Activated CD8-positive, alpha-beta memory T cell treated with anti-CD3 and anti-CD28 coated beads, Interleukin-2, amount 50 U/mL, for 24 hours (primary cell): ENCODE results near the gene ASPSCR1.

ENCODE experiments used
- DNase-seq: peaks from one replicate; pipeline ENCODE4 v3.0.0-alpha.2; 2020; ENCODE audit errors: extremely low read depth

Gene ASPSCR1

DNA sequence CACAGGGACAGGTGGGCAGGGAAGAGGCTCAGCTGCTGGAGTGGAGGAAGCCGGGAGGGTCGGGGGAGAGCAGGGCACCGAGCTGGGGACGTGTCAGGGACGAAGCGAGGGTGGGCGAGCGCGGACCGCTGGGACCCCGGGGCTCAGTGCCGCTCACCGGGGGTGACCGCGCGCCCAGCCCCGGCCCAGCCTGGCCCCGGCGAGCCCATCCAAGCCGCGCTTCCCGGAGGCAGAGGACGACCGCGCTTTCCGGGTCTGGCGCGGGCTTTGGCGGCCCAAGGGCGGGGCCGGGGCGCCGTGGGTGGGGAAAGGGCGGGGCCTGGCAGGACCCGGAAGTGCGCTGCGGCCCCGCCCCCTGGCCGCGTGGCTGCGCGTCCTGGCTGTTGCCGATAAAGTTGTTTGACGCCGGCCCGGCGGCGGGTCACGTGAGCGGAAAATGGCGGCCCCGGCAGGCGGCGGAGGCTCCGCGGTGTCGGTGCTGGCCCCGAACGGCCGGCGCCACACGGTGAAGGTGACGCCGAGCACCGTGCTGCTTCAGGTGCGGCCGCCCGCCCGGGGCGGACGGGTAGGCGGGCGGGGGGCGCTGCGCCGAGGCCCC lies at the start of gene ASPSCR1:
ASPSCR1 (plus strand) TSS at position 419 of the 598 bp plus-strand sequence; CDS start at position 437, 18 bp downstream.
- DNase-seq, result peak; percentile 61

DNA sequence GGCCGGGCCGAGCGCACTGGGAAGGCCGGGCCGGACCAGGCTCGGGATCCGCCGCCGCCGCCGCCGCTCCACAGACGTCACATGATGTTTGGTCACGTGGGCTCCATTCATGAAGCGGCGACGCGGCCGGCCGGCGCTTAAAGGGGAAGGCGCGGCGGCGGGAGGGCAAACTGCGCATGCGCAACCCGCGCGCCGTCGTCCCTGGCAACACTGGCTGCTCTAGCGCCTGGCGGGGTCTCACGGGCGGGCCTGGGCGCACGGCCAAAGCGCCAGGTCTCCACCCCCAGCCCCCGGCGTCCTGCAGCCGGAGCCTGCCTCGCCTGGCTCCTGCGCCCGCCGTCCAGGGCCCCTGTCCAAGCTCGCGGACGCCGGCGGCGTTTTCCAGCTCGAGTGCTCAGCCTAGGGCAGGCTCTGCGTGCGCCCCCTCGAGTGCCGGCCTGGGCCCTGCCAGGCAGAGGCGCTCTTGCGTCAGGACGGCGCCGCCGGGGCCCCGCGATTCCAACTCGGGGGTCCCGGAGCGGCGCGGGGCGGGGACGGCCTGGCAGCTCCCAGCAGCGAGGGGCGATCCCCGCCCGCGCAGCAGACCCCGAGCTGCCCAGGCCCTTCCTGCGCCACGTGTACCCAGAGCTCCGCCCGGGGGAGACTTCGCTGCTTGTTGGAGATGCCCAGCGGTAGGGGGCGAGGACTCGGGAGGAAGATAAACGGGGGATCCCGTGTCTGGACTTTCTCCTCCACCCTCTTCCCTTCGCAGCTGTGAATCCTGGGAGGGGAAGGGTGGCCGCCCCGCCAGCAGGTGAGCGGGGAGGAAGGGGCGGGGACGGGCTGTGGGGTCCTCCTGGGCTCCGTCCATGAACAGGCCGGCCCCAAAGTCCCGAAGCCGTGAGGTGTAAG lies 49.5 kb upstream of the ASPSCR1 start, which contains the start of gene MAFG:
MAFG (minus strand) TSS at position 83 of the 891 bp plus-strand sequence. CDS start 4,550 bp downstream, outside the sequence.
- DNase-seq, result peak; percentile 68

- DNase-seq, result no peak
Measured at GRCh38 chr17:81928544-81929252, 48.7 kb upstream of the ASPSCR1 start.

DNA sequence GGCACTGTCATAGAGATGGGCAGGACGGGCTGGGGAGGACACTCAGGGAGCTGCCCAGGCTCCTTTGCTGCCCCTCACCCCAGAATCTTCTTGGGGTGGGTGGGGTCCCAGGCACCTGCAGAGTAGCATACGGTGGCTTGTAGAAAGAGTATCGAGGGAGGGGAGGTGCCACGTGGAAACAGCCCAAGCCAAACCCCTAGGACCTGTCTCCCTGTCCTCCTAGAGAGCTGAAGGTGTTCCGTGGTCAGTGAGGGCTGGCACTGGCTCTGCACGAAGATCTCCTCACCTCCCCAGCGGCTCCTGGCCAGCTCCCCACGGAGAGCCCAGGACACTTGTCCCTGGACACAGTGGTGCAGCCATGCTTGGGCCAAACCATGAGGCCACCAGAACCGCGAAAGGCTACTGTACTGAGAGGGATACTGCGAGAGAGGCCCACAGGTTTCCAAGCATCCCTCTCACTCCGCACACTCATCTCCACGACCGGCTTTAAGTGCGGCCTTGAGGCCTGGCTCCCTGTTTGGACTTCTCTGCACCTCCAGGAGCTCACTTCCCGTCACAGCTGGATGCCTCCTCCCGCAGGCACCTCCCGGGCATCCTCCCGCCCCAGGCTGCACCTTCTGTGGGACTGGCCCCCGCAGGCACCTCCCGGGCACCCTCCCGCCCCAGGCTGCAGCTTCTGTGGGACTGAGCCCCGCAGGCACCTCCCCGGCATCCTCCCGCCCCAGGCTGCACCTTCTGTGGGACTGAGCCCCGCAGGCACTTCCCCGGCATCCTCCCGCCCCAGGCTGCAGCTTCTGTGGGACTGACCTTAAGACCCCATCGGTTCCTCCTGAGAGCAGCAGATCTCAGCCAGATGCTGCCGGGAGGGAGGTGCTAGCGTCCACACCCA lies 47.9 kb upstream of the ASPSCR1 start:
- DNase-seq, result no peak

DNA sequence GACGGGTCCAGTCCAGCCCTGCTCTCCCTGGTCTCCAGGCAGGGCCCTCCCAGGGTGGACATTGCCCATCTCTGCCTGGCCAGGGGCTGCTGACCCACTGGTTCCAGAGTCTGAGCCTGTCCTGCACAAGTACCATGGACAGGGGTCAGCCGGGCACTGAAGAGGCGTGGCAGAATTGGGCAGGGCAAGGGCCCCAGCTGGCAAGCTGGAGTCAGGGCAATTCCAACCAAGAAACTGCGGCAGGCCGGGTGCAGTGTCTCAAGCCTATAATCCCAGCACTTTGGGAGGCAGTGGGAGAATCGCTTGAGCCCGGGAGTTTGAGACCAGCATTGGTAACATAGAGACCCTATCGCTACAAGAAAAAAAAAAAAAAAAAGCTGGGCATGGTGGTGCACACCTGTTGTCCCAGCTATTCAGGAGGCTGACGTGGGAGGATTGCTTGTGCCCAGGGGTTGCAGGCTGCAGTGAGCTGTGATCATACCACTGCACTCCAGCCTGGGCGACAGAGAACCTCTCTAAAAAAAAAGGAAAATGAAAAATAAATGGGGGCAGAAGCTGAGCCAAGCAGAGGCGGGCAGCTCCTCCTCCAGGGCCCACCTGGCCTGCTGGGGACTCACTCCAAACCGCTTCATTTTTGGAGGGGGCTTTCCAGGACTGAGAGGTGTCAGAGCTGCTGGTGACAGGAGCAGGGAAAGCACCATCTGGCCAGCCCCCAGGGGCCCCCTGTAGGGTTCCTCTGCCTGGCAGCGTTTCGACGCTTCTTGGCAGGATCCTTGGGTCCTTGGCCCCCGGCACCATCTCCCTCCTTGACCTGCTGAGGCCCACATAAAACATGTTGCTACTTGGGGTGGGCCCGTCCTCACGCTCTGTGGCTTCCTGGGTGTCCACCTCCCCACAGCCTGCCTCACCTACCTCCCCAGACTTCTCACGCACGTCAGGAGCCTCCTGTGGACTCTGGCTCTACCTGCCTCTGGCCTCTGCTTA lies 47.0 kb upstream of the ASPSCR1 start:
- no peak for DNase-seq

DNA sequence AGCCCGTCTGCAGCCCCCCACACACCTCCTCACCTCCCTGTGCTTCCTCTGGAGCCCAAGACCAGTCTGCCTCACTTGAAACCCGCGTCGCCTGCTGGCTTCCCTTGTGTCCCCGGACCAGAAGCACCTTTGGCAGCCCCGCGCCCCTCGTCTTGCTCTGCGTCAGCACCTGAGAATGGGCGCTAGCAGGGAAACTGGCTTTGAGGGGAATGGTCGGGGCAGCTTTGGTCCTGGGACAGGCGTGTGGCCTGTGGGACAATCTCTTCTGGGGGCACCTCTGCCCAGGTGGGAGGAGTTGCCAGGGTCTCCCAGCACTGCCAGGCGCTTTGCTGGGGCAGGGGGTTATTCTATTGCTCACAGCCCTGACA lies 46.3 kb upstream of the ASPSCR1 start:
- no peak for DNase-seq

- no peak for DNase-seq
Measured at GRCh38 chr17:81931557-81932332, 45.7 kb upstream of the ASPSCR1 start.

- DNase-seq, result no peak
Measured at GRCh38 chr17:81932333-81932983, 45.0 kb upstream of the ASPSCR1 start.

DNA sequence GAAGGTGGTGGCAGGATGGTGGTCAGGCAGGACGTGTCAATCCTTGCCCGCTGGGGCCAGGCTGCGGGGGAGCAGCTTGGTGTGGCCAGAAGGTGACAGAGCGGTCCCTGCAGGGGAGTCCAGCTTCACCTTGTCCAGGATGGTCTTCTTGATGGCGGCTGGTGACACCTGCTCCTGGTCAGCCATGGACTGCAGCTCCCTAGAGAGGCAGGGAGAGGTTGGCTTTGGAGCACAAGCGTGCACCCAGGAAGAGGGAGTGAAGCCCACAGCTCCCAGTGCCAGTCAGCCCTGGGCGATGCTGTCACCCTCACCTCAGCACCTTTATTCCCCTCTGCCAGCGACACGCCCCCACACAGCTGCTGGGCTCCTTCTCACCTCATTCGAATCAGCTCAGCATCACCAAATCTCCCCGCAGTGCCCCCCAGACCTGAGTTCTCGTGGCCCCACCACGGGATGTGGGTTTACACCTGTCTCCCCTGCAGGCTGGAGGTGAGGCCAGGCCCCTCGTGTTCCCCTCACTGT lies 44.2 kb upstream of the ASPSCR1 start:
- DNase-seq, result no peak

- DNase-seq, result no peak
Measured at GRCh38 chr17:81934098-81934757, 43.2 kb upstream of the ASPSCR1 start.

- DNase-seq, result no peak
Measured at GRCh38 chr17:81934850-81935708, 42.4 kb upstream of the ASPSCR1 start.

- no peak for DNase-seq
Measured at GRCh38 chr17:81935709-81936084, 41.7 kb upstream of the ASPSCR1 start.

- DNase-seq, result no peak
Measured at GRCh38 chr17:81939218-81939617, 38.2 kb upstream of the ASPSCR1 start.

GRCh38 chr17:81939881-81940385 lies 37.5 kb upstream of the ASPSCR1 start:
- no peak for DNase-seq

DNA sequence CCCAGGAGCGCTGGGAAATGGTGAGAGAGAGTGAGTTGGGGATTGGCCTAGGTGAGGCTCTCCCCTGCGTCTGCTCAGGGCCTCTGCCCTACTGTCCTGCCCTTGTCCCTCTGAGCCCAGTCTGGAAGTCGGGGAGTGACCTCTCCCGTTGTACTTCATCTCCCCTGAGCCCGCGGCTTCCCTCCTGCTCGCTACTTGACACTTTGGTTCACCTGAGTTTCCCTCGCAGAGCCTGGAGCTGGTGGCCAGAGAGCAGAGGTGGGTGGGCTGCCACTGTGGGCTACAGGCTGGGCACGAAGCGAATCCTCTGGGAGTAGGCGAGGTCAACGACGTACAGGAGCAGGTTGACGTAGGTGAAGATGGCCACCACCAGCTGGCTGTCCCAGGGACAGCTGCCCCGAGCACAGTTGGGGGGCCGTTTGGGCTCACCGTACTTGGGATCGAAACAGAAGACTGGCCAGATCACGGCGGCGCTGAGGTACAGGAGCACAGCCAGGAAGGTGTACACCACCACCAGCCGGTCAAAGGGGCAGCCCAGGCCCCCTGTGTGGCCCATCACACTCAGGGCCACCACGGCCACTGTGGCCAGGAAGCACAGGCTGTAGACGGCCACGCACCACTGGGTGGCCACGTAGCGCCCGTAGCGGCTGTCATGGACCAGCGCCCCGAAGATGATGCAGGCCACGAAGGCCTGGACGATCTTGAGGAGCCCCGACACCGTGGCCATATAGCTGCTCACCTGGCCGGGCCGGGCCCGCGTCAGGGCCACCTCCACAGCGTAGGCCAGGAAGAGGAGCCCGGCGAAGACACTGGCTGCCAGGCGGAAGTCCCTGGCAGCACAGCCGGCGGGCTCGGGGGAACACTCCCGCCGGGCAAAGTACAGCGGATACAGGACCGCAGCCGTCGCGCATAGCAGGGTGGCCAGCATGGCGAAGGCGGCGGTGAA lies 36.6 kb upstream of the ASPSCR1 start:
- DNase-seq, result no peak
